Activated CD4-positive, alpha-beta T cell treated with anti-CD3 and anti-CD28 coated beads, Interleukin-2, Interleukin-4, amounts not matched to agents 100 ng/mL and 50 ng/mL, durations not matched to agents 16 hours and 8 hours (primary cell): ENCODE results near the gene RPS21.

Experiments used
- DNase-seq: peaks from one replicate; pipeline ENCODE4 v3.0.0-alpha.2; 2020; ENCODE audit warnings: low spot score

The RPS21 gene

GRCh38 chr20:62386383-62387218 is at the start of gene RPS21:
Gene RPS21 (plus strand): TSS chr20:62387103. CDS start chr20:62387339, 236 bp downstream.
- peak; percentile 94 for DNase-seq

- no peak for DNase-seq
These were observed 49.2 kb upstream of the RPS21 start for GRCh38 chr20:62337558-62338293.

- no peak for DNase-seq
These were observed 48.6 kb upstream of the RPS21 start for GRCh38 chr20:62338294-62338620.

GRCh38 chr20:62339647-62340062 is 47.2 kb upstream of the RPS21 start:
- no peak for DNase-seq

GRCh38 chr20:62342910-62343309 is 44.0 kb upstream of the RPS21 start:
- DNase-seq = no peak

- DNase-seq = no peak
These were observed 42.8 kb upstream of the RPS21 start for GRCh38 chr20:62344092-62344491.

- no peak for DNase-seq
These were observed 42.1 kb upstream of the RPS21 start for GRCh38 chr20:62344782-62345181.

GRCh38 chr20:62345681-62346370 is 41.1 kb upstream of the RPS21 start:
- DNase-seq = no peak

- no peak for DNase-seq
These were observed 40.3 kb upstream of the RPS21 start for GRCh38 chr20:62346398-62347150.

GRCh38 chr20:62347151-62347404 is 39.8 kb upstream of the RPS21 start:
- DNase-seq = no peak

- DNase-seq = no peak
These were observed 39.5 kb upstream of the RPS21 start for GRCh38 chr20:62347445-62347844.

- no peak for DNase-seq
These were observed 38.3 kb upstream of the RPS21 start for GRCh38 chr20:62348604-62349003.

GRCh38 chr20:62349556-62350097 is 37.3 kb upstream of the RPS21 start:
- no peak for DNase-seq

GRCh38 chr20:62350098-62350628 is 36.7 kb upstream of the RPS21 start:
- no peak for DNase-seq

- no peak for DNase-seq
These were observed 36.1 kb upstream of the RPS21 start for GRCh38 chr20:62350629-62351422.

- no peak for DNase-seq
These were observed 35.2 kb upstream of the RPS21 start for GRCh38 chr20:62351469-62352401.

- DNase-seq = no peak
These were observed 34.3 kb upstream of the RPS21 start for GRCh38 chr20:62352402-62353288.

GRCh38 chr20:62353289-62354030 is 33.4 kb upstream of the RPS21 start:
- no peak for DNase-seq
